IPS-NIHi7 (cell line): ENCODE data around the gene TSPAN32.
"Not testable (repeated sequence)": the region's sequence is repeated elsewhere in the genome, so short reads cannot be mapped to it uniquely, and the experiment has no call there.

Source experiments
- DNase-seq: peaks from one replicate; pipeline ENCODE4 v3.0.0; 2012; ENCODE audit warnings: mixed read lengths; ENCODE audit errors: extremely low spot score

Gene TSPAN32

GRCh38 chr11:2314525-2315394, 12.9 kb downstream of the TSPAN32 start:
- DNase-seq, result no peak

- no peak for DNase-seq
Measured at GRCh38 chr11:2315395-2316168, 13.8 kb downstream of the TSPAN32 start.

GRCh38 chr11:2316169-2316962, 14.6 kb downstream of the TSPAN32 start:
- DNase-seq, result no peak

DNA sequence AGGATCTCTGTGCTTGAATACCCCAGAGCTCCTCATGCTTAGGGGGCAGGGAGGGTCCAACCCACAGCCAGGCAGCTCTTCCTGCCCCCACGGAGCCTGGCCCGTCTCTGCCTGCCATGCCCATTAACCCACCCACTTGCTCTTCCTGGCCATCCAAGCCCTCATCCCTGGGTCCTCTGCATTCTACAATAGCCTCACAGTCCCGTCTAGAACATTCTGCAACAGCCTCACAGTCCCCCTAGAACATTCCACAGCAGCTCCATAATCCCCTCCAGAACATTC, 15.1 kb downstream of the TSPAN32 start:
- no peak for DNase-seq

- no peak for DNase-seq
Measured at GRCh38 chr11:2317354-2318050, 15.7 kb downstream of the TSPAN32 start.

DNA sequence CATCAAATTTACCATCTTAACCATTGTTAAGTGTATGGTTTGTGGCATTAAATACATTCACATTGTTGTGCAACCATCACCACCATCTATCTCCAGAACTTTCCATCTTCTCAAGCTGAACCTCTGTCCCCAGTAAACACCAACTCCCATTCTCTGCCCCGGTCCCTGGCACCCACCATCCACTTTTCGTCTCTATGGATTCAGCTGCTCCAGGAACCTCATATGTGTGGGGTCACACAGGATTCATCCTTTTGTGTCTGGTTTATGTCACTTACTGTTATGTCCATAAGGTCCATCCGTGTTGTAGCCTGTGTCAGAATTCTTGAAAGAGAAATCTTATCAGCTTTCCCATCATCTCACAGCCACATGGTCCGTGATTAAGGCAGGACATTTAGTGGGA, 16.3 kb downstream of the TSPAN32 start:
- DNase-seq, result no peak

- no peak for DNase-seq
Measured at GRCh38 chr11:2318707-2319106, 16.9 kb downstream of the TSPAN32 start.

GRCh38 chr11:2319791-2320472, 18.1 kb downstream of the TSPAN32 start:
- no peak for DNase-seq

- DNase-seq, result no peak
Measured at GRCh38 chr11:2320568-2321310, 18.9 kb downstream of the TSPAN32 start.

DNA sequence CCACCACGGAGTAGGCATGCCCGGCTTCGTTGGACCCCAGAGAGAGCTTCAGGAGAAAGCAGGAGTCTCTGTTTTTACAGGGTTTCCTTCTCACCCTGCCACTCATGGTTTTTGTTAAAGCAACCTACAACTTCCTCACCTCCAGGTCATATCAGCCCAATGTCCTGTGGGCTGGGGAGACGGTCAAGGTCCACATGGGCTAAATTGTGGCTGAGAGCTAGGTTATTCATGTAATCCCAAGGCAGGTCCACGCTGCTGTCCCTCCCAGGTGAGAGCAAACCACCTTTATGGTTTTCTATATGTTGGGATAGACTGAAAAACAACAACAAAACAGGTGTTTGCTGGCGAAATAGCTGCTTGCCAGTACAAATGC, 19.5 kb downstream of the TSPAN32 start:
- no peak for DNase-seq

GRCh38 chr11:2325123-2325522, 23.3 kb downstream of the TSPAN32 start:
- no peak for DNase-seq

DNA sequence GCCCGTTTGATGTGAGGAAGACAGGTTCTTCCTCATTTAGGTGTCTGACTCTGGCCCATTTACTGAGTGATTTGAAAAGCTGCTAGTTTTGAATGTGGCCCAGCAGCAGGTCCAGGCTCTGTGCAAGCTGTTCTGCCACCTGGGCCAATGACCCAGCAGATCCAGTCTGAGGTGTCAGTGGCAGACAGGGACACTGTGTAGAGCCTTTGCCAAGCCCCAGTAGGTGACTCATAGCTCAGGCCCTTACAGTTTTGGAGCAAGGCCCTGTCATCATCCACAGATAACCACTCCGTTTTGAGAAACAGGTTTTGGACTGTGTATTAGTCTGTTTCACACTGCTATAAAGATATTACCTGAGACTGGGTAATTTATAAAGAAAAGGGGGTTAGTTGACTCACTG, 23.9 kb downstream of the TSPAN32 start:
- DNase-seq, result no peak

- DNase-seq, result no peak
Measured at GRCh38 chr11:2327032-2327431, 25.2 kb downstream of the TSPAN32 start.

- no peak for DNase-seq
Measured at GRCh38 chr11:2328021-2328420, 26.2 kb downstream of the TSPAN32 start.

GRCh38 chr11:2328656-2329354, 27.0 kb downstream of the TSPAN32 start:
- no peak for DNase-seq

GRCh38 chr11:2329551-2329950, 27.7 kb downstream of the TSPAN32 start:
- no peak for DNase-seq

DNA sequence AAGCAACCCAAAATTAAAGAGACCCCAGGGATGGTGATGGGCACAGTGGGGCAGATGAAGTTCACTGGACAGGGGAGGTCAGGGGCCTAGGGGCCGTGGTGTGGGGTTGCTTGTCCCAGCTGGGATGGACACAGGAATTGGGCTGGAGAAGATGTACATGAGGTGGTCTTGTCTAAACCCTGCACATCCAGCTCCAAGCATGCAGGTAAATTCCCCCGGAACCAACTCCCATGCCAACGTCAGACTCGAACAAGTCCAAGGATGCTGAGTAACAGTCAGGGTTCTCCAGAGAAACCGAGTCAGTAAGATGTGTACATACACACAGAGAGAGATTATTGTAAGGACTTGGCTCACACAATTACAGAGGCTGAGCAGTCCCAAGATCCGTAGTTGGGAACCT, 28.9 kb downstream of the TSPAN32 start:
- DNase-seq, result no peak

GRCh38 chr11:2331404-2331803, 29.6 kb downstream of the TSPAN32 start:
- no peak for DNase-seq

- not testable (repeated sequence) for DNase-seq
Measured at GRCh38 chr11:2332569-2332968, 30.8 kb downstream of the TSPAN32 start.
